NT2/D1 (cell line): ENCODE data around the gene RNPC3.

Experiments
- SUZ12 ChIP-seq: IDR thresholded peaks from 2 replicates; pipeline ENCODE4 v1.6.1; 2011; ENCODE audit not compliant: insufficient read length, insufficient read depth; ENCODE audit errors: extremely low read depth
- YY1 ChIP-seq: IDR thresholded peaks from 2 replicates; pipeline ENCODE4 v1.6.1; 2011; ENCODE audit not compliant: insufficient read length, insufficient read depth
- ZNF274 ChIP-seq: IDR thresholded peaks from 2 replicates; pipeline ENCODE4 v1.6.1; 2011; ENCODE audit warnings: mild to moderate bottlenecking, low read depth, low read length

DNA sequence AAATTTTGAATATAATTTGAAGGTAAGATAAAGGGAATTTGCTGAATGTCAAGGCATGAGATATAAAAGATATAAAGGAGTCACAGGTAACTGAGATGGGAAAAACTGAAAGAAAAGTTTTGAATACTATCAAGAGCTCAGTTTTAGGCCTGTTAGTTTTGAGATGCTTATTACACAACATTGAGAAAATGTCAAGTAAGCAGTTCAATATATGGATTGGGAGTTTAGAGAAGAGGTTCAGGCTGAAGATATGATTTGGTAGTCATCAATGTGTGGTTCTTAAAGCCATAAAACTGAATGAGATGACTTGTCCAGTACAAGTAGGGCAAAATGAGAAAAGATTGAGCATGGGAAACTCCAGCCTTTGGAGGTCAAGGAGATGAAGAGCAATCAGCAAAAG is 4.7 kb upstream of the RNPC3 start:
- TF ChIP-seq ZNF274 = no peak
- no peak for TF ChIP-seq SUZ12
- no peak for TF ChIP-seq YY1
